Stimulated activated naive CD8-positive, alpha-beta T cell treated with anti-CD3 and anti-CD28 coated beads, Interleukin-15, amount 100 ng/mL, for 72 hours (primary cell): Measurements from ENCODE around the gene ZC2HC1C.
A peak's percentile ranks its signal among the peaks of the same experiment; 100 is the strongest.

Experiments
- ATAC-seq: fragments of 150-1000 bp; cut with Tn5 transposase; 2 replicates; pipeline ENCODE4 v1.10.0; 2021; ENCODE audit warnings: mild to moderate bottlenecking, moderate library complexity
- DNase-seq, 2 donors: peaks; one replicate each; pipeline ENCODE4 v3.0.0; 2021 to 2022
- H3K27ac Mint-ChIP-seq, 2 donors: one replicate each; pipeline ENCODE4 v1.8.0; 2022; ENCODE audit warnings: mild to moderate bottlenecking in 2 of 2, mixed read lengths in 2 of 2, moderate library complexity in 2 of 2
- H3K27me3 Mint-ChIP-seq: one replicate; pipeline ENCODE4 v1.8.0; 2022; ENCODE audit warnings: mixed read lengths
- H3K4me1 Mint-ChIP-seq: one replicate; pipeline ENCODE4 v1.8.0; 2022; ENCODE audit warnings: mild to moderate bottlenecking, mixed read lengths
- H3K4me3 Mint-ChIP-seq, 2 donors: one replicate each; pipeline ENCODE4 v1.8.0; 2022; ENCODE audit warnings: mild to moderate bottlenecking in 2 of 2, mixed read lengths in 2 of 2, moderate library complexity in 1 of 2
- H3K9me3 Mint-ChIP-seq, 2 donors: one replicate each; pipeline ENCODE4 v1.8.0; 2022; ENCODE audit warnings: mixed read lengths in 2 of 2

The ZC2HC1C gene

GRCh38 chr14:75069811-75070145 is 337 bp downstream of the ZC2HC1C start:
- Mint-ChIP-seq H3K27ac (peak overlapping the region; percentile 79 to 81), H3K4me3 (no peak overlapping the region)
- ATAC-seq, result no peak

GRCh38 chr14:75070383-75070782 is 942 bp downstream of the ZC2HC1C start:
- H3K4me1 Mint-ChIP-seq, result peaks cover 6% of the 10 kb centered on the region
- DNase-seq, result no peak
- H3K27me3 Mint-ChIP-seq, result no peaks in the 10 kb centered on the region
- H3K4me3 Mint-ChIP-seq, result no peak overlapping the region
- H3K9me3 Mint-ChIP-seq, result no peaks in the 10 kb centered on the region
- ATAC-seq, result no peak
- H3K27ac Mint-ChIP-seq, result no peak overlapping the region

More at GRCh38 chr14:75069811-75070145, 337 bp downstream of the ZC2HC1C start:
- Mint-ChIP-seq H3K9me3 (no peaks in the 10 kb centered on the region), H3K27me3 (no peaks in the 10 kb centered on the region), H3K4me1 (peaks cover 6% of the 10 kb centered on the region)
- DNase-seq, result no peak

DNA sequence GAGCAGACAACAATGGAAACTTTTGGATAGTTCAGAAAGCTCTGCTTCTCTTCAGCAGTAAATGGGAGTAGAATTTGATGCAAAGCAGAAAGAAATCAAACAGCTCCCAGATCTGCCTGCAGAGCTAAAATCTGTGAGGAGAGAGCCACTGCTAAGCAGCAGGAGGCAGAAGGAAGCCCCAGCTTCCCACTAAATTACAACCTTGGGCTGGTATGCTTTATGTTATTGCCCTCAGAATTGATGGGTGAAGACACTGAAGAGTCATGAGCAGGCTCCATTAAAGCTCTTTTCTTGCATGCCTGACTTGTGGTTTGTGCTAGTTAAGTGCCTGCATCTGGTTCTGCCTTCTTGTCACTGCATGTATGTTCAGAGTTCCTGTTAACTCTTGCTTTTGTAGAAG is 8.4 kb downstream of the ZC2HC1C start:
- DNase-seq (no peak), ATAC-seq (no peak)
- Mint-ChIP-seq H3K4me1 (no peaks in the 10 kb centered on the region), H3K9me3 (no peaks in the 10 kb centered on the region), H3K27me3 (no peaks in the 10 kb centered on the region), H3K27ac (no peak overlapping the region), H3K4me3 (no peak overlapping the region)

GRCh38 chr14:75079521-75079920 is 10.1 kb downstream of the ZC2HC1C start:
- Mint-ChIP-seq H3K4me3 (no peak overlapping the region), H3K27me3 (no peaks in the 10 kb centered on the region), H3K4me1 (peaks cover 6% of the 10 kb centered on the region), H3K9me3 (no peaks in the 10 kb centered on the region), H3K27ac (no peak overlapping the region)
- DNase-seq (no peak), ATAC-seq (no peak)

GRCh38 chr14:75081660-75082229 is 12.3 kb downstream of the ZC2HC1C start:
- H3K4me3 Mint-ChIP-seq, result no peak overlapping the region
- no peaks in the 10 kb centered on the region for H3K27me3 Mint-ChIP-seq
- no peak overlapping the region for H3K27ac Mint-ChIP-seq
- DNase-seq, result no peak
- H3K4me1 Mint-ChIP-seq, result peaks cover 6% of the 10 kb centered on the region
- no peaks in the 10 kb centered on the region for H3K9me3 Mint-ChIP-seq
- ATAC-seq, result no peak

- no peak for ATAC-seq
- peak overlapping the region in 1 of 2 donors; percentile 6 for H3K27ac Mint-ChIP-seq
- no peaks in the 10 kb centered on the region for H3K27me3 Mint-ChIP-seq
- no peak overlapping the region for H3K4me3 Mint-ChIP-seq
- H3K9me3 Mint-ChIP-seq, result no peaks in the 10 kb centered on the region
- no peak for DNase-seq
- peaks cover 6% of the 10 kb centered on the region for H3K4me1 Mint-ChIP-seq
These were observed 13.8 kb downstream of the ZC2HC1C start for GRCh38 chr14:75083271-75083670.

DNA sequence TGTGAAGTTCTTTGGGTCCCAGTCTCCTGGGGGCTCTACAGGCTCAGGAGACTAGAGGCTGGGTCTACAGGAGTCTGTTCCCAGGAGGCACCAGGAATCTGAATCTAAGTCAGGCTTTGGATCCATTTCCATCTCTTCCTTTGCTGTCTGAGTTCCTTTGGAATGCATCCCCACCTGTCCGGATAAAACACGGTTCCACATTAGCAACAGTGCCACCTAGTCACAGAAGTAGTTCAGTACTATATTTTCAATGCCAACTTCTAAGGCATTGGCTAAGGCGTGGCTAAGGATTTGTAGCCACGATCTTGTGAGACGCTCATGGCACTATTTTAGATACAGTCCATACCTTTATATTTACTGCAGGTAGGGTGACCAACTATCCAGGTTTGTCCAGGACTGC is 15.1 kb downstream of the ZC2HC1C start:
- DNase-seq (no peak), ATAC-seq (no peak)
- Mint-ChIP-seq H3K4me3 (no peak overlapping the region), H3K9me3 (no peaks in the 10 kb centered on the region), H3K27me3 (no peaks in the 10 kb centered on the region), H3K4me1 (peaks cover 6% of the 10 kb centered on the region), H3K27ac (no peak overlapping the region)

GRCh38 chr14:75088153-75088552 is 18.7 kb downstream of the ZC2HC1C start:
- no peaks in the 10 kb centered on the region for H3K9me3 Mint-ChIP-seq
- DNase-seq (no peak), ATAC-seq (no peak)
- no peak overlapping the region for H3K27ac Mint-ChIP-seq
- H3K4me3 Mint-ChIP-seq, result no peak overlapping the region
- H3K4me1 Mint-ChIP-seq, result peaks cover 6% of the 10 kb centered on the region
- H3K27me3 Mint-ChIP-seq, result no peaks in the 10 kb centered on the region

GRCh38 chr14:75088566-75089373 is 19.3 kb downstream of the ZC2HC1C start:
- DNase-seq (peak; percentile 12 to 19), ATAC-seq (peak; percentile 56)
- no peak overlapping the region for H3K4me3 Mint-ChIP-seq
- H3K4me1 Mint-ChIP-seq, result peaks cover 3% of the 10 kb centered on the region
- H3K9me3 Mint-ChIP-seq, result no peaks in the 10 kb centered on the region
- peak overlapping the region in 1 of 2 donors; percentile 63 for H3K27ac Mint-ChIP-seq
- H3K27me3 Mint-ChIP-seq, result no peaks in the 10 kb centered on the region

- H3K4me1 Mint-ChIP-seq, result no peaks in the 10 kb centered on the region
- no peaks in the 10 kb centered on the region for H3K27me3 Mint-ChIP-seq
- no peaks in the 10 kb centered on the region for H3K9me3 Mint-ChIP-seq
- no peak for DNase-seq
- H3K4me3 Mint-ChIP-seq, result no peak overlapping the region
- no peak overlapping the region for H3K27ac Mint-ChIP-seq
- ATAC-seq, result no peak
These were observed 20.9 kb downstream of the ZC2HC1C start for GRCh38 chr14:75090353-75090752.

DNA sequence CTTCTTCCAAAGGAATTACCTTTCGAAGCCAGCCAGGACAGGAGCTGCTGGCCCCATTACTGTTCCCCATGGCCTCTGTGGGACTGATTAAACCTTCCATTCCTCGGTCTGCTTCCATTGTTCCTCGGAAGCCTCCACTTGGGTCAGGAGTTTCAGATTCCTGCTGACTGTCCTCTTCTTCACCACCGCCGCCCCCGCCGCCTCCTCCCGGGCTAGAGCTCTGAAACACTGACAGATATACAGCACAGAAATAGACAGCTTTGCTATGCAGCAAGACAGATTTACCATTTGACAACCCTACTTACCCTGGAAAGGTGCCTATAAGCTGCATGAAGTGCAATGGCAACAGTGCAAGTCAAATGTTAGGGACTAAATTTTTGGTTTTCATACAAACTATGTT is 21.8 kb downstream of the ZC2HC1C start:
- Mint-ChIP-seq H3K27ac (no peak overlapping the region), H3K4me1 (no peaks in the 10 kb centered on the region), H3K4me3 (no peak overlapping the region), H3K9me3 (no peaks in the 10 kb centered on the region), H3K27me3 (no peaks in the 10 kb centered on the region)
- DNase-seq (no peak), ATAC-seq (no peak)

- Mint-ChIP-seq H3K4me3 (no peak overlapping the region), H3K4me1 (no peaks in the 10 kb centered on the region), H3K27ac (no peak overlapping the region), H3K27me3 (no peaks in the 10 kb centered on the region), H3K9me3 (no peaks in the 10 kb centered on the region)
- ATAC-seq (no peak), DNase-seq (no peak)
These were observed 23.3 kb downstream of the ZC2HC1C start for GRCh38 chr14:75092698-75093097.

- ATAC-seq (no peak), DNase-seq (no peak)
- H3K9me3 Mint-ChIP-seq, result no peaks in the 10 kb centered on the region
- H3K4me1 Mint-ChIP-seq, result no peaks in the 10 kb centered on the region
- H3K27me3 Mint-ChIP-seq, result no peaks in the 10 kb centered on the region
- H3K27ac Mint-ChIP-seq, result no peak overlapping the region
- H3K4me3 Mint-ChIP-seq, result no peak overlapping the region
These were observed 25.5 kb downstream of the ZC2HC1C start for GRCh38 chr14:75094896-75095295.

DNA sequence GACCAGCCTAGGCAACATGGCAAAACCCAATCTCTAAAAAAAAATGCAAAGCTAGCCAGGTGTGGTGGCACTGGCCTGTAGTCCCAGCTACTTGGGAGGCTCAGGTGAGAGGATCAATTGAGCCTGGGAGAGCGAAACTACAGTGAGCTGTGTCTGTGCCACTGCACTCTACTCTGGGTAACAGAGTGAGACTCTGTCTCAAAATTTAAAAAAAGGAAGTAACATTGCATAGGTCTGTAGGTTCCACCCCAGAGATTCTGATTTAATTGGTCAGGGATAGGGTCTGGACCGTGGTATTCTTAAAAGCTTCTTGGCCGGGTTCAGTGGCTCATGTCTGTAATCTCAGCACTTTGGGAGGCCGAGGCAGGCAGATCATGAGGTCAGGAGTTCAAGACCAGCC is 26.2 kb downstream of the ZC2HC1C start:
- Mint-ChIP-seq H3K27me3 (no peaks in the 10 kb centered on the region), H3K27ac (no peak overlapping the region), H3K4me3 (no peak overlapping the region), H3K4me1 (no peaks in the 10 kb centered on the region), H3K9me3 (no peaks in the 10 kb centered on the region)
- ATAC-seq (no peak), DNase-seq (no peak)

DNA sequence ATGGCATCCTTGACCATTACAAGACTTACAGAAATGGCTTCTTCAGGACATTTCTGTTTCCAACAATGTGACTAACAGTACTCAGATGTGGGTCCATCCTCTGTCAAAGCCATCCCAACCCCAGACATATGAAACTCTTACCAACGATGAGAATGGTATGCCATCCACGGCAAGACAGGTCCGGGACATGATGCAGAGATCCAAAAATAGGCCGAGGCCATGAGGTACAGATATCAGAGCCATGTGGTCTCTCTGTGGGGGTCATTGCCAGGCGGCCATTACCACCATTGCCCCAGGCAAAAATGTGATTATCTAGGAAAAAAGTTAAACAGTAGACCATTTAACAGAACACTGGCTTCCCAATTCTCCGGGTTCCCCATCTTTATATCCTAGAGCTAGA is 27.5 kb downstream of the ZC2HC1C start:
- Mint-ChIP-seq H3K9me3 (no peaks in the 10 kb centered on the region), H3K4me1 (no peaks in the 10 kb centered on the region)
- no peak for ATAC-seq

GRCh38 chr14:75098212-75098611 is 28.8 kb downstream of the ZC2HC1C start:
- Mint-ChIP-seq H3K27me3 (no peaks in the 10 kb centered on the region), H3K4me3 (no peak overlapping the region), H3K9me3 (no peaks in the 10 kb centered on the region), H3K4me1 (no peaks in the 10 kb centered on the region), H3K27ac (no peak overlapping the region)
- DNase-seq, result no peak
- no peak for ATAC-seq

More for the DNA sequence above, 27.5 kb downstream of the ZC2HC1C start:
- DNase-seq, result no peak
- H3K4me3 Mint-ChIP-seq, result no peak overlapping the region
- no peak overlapping the region for H3K27ac Mint-ChIP-seq
- H3K27me3 Mint-ChIP-seq, result no peaks in the 10 kb centered on the region

DNA sequence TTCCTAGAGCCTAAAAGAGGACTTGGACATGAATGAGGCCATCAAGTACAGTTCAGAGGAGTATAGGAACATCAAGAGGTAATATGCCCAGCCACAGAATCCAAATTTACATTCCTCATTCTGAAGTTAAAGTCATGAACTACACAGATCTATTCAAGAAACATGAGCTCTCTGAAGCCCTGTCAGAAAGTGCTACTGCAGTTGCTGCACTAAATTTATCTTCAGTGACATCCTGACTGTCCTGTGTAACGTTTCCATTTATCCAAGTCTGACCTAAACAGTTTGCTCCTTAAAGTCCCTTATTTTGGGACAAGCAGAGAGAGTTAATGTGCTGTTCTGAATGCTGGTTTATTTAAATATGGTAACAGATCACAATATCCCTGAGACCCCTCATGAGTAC is 29.2 kb downstream of the ZC2HC1C start:
- no peak overlapping the region for H3K27ac Mint-ChIP-seq
- no peaks in the 10 kb centered on the region for H3K9me3 Mint-ChIP-seq
- DNase-seq (no peak), ATAC-seq (no peak)
- H3K4me3 Mint-ChIP-seq, result no peak overlapping the region
- no peaks in the 10 kb centered on the region for H3K27me3 Mint-ChIP-seq
- no peaks in the 10 kb centered on the region for H3K4me1 Mint-ChIP-seq
